GM19438 (cell line): ENCODE results near the gene SLC7A11.

Experiments
- ATAC-seq: cut with Tn5 transposase; IDR thresholded peaks from one replicate; pipeline ENCODE4 v1.9.1; 2021; ENCODE audit warnings: low read depth; ENCODE audit not compliant: unreplicated experiment

SLC7A11 gene

GRCh38 chr4:138174981-138175794 lies 67.0 kb downstream of the SLC7A11 start:
- ATAC-seq = no peak

GRCh38 chr4:138164208-138164607 lies 77.9 kb downstream of the SLC7A11 start:
- ATAC-seq = no peak

- ATAC-seq = no peak
These were observed 79.0 kb downstream of the SLC7A11 start for GRCh38 chr4:138163171-138163570.

GRCh38 chr4:138162259-138162658 lies 79.9 kb downstream of the SLC7A11 start:
- ATAC-seq = no peak

GRCh38 chr4:138161351-138161750 lies 80.8 kb downstream of the SLC7A11 start:
- ATAC-seq = no peak

GRCh38 chr4:138158746-138159297 lies 83.3 kb downstream of the SLC7A11 start:
- ATAC-seq = no peak

GRCh38 chr4:138140879-138141278 lies 101.3 kb downstream of the SLC7A11 start:
- ATAC-seq = no peak

- no peak for ATAC-seq
These were observed 103.4 kb downstream of the SLC7A11 start for GRCh38 chr4:138138774-138139173.

GRCh38 chr4:138135610-138136009 lies 106.5 kb downstream of the SLC7A11 start:
- no peak for ATAC-seq

GRCh38 chr4:138118270-138118669 lies 123.9 kb downstream of the SLC7A11 start:
- ATAC-seq = no peak

- ATAC-seq = no peak
These were observed 127.1 kb downstream of the SLC7A11 start for GRCh38 chr4:138115053-138115452.

GRCh38 chr4:138114434-138114833 lies 127.7 kb downstream of the SLC7A11 start:
- peak; percentile 99 for ATAC-seq
